IPS DF 4.7 (cell line): ENCODE data around the gene TOMM34.

ENCODE experiments used
- DNase-seq: peaks from one replicate; pipeline ENCODE4 v3.0.0-alpha.2; 2013; ENCODE audit warnings: low spot score; ENCODE audit errors: extremely low read depth

TOMM34 gene

DNA sequence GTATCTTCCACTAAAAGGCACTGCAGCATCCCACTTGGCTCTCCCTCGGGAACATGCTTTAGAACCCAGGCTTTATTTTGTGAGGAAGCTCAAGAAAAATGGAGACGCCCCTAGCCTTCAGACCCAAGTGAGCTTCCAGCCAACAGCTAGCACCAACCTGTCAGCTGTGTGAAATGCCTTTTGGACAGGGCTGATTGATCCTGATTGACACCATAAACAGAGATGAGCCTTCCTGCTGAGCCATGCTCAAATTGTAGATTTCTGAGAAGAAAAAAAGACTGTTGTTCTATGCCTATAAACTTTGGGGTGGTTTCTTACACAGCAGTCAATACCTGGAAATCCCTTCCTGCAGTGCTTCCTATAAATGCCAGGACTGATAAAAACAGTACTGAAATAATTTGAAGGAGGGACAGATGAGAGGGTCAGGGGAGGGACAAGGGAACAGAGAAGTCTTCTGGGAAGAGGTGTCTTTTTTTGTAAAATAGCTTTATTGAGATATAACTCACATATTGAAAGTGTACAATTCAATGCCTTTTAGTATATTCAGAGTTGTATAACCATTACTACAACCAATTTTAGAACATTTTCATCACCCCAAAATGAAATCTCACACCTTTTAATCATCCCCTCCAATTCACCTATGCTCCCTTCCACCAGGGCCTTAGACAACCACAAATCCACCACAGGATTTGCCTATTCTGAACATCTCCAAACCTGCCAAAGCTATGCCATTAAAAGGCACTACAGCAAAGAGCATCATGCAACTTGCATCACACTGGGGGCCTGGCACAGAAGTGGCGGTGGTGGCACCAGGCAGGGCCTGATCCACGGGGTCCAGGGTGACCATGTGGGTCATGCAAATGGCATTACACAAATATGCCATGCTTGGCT, 3.4 kb upstream of the TOMM34 start:
- DNase-seq = no peak

DNA sequence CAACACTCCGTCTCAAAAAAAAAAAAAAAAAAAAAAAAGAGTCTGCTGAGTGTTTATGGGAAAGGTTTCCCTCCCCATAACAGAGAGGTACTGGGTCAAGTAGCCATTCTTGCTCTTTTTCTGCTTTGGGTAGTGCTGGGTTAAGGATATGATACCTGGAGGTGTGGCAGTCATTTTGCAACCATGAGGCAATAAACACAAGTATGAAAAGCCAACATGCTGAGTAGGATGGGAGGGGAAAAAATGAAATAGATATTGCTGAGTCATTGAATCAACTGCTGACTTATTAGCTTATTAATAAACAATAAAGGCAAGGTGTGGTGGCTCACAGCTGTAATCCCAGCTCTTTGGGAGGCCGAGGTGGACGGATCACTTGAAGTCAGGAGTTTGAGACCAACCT, 2.3 kb upstream of the TOMM34 start:
- no peak for DNase-seq

DNA sequence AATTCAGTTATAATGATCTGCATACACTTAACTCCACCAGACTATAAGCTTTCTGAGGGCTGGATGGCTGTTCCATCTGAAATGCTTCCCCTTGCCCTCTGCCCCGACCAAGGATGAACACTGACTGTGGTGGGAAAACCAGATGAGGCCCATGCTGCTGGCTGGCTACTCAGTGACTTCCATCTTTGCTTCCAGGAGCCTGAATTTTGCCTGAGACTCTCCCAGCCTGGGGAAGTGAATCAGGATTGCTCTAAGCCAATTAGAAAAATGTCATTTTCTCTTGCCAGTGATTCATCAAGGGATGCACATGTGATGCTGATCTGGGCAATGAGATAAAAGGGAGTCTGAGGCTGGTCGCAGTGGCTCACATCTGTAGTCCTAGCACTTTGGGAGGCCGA, 1.7 kb upstream of the TOMM34 start:
- DNase-seq = no peak

DNA sequence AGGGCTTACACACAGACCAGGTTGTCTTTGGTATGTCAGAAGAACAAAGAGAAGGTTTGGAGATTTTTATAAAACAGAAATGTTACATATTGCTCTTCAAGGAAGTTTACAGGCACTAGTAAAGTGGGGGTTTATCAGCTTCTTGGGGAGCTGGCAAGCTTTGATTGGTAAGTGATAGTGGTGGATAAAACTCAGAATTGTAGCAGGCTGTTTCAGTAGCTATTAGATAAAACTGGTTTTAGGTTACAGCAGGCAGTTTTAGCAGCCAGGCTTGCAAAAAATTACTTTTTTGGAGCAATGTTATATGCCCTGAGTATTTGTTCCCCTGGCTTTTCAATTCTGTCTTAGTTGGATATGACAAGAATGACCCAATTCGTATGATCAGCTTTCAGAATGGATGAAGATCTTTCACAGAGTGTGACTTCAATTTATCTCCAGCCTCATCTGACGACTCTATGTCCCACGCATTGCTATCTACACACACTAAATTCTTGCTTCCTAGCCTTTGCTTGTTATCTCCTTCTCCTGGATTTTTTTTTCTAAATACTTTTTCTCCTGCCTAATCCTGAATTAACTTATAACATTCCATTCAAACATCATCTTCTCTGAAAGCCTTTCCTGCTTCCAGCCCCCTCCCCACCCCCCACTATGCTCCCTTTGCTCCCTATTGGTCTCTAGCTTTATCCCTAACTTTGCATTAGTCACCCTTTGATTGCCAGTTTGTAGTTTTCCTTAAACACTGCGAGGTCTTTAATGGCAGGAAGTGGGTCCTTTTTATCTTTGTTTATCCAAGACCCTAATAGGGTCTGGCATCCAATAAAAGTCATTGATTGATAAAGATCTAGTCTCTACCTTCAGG, 1.0 kb upstream of the TOMM34 start:
- DNase-seq = no peak

DNA sequence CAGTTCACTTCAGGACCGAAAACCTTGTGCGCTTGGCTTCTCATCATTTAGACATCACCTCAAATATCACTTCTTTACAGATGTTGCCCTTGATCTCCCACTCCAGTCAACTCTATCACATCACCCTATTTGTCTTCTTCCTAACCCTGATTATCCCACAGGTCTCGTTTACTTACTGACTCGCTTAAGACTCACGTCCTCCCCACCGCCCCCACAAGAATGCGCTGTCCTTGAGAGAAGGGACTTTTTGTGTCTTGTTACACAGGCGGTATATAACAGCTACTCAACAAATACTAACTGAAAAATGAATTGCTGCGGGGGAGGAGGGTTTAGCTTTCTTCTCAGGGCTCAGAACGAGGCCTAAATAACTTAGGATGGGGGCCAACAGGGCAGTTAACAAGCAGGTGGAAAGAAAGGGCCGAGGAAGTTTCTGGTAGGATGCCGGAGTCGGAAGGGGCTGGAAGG, 527 bp downstream of the TOMM34 start:
- no peak for DNase-seq

DNA sequence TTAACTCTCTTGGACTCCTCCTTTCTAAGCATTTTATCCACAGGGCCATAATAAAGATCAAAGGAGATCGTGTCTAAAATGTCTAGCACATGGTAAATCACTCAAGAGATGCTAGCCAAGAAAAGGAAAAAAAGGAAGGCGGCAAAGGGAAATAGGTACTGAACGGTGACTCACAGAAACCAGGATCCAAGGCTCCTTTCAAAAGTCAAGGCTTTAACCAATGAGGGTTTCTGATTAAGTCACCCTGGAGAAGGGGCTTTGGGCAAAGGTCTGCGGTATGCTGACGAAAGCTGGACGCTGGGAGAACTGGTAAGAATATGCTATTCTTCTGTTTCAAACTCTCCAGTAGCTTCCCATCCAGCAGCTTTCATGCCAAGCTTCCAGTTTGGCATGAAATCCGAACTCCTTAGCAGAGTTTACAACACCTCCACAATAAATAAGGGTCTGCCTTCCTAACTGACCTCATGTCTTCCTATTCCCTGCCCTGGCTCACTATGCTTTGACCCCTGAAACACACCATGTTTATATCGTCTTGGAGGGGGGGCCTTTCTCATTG, 1.0 kb downstream of the TOMM34 start:
- DNase-seq = no peak

DNA sequence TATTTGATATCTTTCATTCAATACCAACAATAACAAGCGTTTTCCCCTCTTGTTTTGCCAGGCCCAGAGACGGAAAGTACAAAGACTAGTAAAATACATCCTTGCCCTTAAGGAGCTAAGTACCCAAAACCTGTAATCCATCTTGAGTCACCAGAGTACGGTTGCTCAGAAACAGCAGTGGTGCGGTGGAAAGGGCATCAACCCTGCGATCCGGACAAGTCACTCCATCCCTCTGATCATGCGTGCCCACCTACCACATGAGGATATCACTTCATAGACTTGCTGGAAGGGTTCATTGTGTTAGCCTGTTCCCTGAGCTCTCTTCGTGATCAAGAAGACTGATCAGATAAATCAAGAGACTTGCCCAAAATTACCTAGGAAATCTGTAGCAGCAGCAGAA, 1.9 kb downstream of the TOMM34 start:
- DNase-seq = no peak

DNA sequence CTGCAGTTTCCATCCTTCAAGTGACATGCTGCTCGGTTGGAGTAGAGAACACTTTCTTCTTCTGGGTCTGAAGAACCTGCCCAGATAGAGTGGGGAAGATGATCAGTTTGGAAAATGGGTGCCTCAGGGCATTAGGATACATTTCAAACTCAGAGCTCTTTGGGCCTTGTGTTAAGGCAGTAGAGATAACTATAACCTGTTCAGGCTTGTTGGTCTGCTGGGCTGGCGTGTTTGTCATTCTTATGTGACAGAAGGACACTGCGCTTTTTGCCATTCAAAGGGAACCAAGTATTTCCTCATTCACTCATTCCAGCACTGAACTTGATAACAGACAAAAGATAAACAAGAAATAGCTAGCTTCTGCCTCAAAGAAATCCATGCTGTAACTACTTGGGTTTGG, 3.8 kb downstream of the TOMM34 start:
- no peak for DNase-seq

DNA sequence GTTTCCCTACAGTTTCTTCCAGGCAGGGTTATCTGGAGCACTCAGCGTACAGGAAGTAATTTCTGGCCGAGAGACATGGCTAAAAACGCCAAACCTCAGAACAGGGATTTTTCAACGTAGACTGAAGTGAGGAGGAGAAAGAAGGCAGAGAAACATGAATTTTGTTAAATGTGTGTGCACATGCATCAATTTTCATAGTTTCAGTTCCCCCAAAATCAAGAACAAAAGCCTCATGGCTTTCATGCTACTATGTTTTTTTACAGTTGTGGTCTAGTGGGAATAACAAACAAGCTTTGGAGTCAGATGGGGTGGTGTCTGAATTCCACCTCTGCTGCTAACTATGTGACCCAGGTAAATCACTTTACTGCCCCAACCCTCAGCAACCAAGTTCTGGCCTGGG, 4.9 kb downstream of the TOMM34 start:
- DNase-seq = no peak

DNA sequence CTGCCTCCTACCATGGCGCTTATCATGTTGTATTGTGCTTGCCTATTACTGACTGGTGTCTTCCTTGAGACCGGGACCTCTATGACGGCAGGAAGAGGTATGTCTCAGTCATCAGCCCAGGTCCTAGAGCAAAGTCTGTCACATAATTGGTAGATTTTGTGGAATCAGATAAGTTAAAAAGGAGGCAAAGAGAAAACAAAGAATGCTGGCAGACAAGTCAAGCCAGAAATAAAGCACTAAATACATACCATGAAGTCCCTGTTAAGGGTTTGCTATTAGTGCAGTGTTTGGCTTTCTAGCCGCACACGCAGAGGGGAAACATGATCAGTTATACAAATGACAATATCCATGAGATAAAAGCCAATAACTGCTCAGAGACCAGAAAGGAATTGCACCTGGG, 6.0 kb downstream of the TOMM34 start:
- no peak for DNase-seq

DNA sequence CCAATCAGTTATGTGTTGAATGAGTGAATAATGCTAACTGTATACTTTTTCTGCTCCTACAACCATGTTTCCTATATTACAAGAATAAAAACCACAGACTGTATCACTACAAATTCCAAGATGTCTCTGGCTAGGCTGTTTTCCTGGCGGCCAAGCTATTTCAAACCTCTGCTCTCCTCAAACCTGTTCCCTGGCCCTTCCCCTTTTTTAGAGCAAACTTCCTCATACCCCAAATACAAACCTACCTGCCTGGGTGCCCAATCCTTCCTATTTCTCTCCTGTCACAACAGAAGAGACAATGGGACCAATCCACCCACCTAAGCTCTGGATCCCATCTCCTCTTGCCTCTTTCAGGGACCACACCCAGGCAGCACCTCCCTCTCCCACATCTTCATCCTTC, 7.5 kb downstream of the TOMM34 start:
- DNase-seq = no peak

DNA sequence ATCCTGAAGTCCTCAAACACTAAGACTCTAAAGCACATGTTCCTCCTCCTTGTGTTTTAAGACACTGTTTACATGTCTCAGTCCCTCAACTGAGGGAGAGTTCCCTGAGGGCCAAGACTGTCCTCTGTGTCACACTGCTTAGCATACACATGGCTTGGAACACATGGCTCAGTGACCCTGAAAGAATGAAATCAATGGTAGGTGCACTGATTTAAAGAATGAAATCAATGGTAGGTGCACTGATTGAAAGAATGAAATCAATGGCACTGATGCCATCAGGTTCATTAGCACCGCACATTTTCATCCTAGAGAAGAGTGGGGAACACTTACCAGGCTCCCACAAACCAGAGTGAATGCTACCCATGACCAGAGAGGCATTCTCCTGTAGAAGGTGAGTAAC, 9.8 kb downstream of the TOMM34 start:
- no peak for DNase-seq

DNA sequence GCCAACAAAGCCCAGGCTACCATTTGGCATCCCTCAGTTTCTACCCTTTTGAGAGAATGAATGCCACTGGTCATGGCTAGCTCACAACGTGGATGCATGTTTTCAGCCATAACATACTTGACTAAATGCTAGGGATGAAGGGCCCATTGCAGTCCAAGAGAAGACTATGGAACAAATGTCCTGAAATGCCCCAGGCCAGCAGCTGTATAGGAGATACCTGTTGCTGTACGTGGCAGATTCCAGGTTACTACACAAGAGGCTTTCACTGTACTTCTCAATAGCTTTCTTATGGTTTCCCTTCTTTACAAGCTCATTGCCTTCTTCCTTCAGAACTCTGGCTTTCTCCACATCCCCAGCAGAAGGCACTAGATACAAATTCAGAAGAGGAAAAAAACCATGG, 11.7 kb downstream of the TOMM34 start:
- no peak for DNase-seq

DNA sequence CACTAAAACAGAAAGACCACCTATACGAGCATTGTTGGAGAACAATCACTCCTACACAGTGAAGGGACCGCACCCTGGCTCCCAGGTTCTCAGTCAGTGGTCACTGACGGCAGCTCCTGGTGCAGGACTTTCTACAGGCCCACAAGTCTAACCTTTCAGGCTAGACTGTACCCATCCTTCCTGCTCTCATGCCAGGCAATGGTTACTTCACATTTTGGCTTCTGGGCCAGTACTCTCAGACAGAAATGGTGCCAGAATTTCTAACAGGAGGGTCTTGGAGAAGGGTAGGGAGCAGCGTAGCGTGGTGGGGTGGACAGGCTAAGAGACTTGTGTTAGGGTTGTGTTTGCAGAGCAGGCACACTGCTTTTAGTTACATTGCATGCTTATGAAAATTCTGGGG, 12.1 kb downstream of the TOMM34 start:
- no peak for DNase-seq

DNA sequence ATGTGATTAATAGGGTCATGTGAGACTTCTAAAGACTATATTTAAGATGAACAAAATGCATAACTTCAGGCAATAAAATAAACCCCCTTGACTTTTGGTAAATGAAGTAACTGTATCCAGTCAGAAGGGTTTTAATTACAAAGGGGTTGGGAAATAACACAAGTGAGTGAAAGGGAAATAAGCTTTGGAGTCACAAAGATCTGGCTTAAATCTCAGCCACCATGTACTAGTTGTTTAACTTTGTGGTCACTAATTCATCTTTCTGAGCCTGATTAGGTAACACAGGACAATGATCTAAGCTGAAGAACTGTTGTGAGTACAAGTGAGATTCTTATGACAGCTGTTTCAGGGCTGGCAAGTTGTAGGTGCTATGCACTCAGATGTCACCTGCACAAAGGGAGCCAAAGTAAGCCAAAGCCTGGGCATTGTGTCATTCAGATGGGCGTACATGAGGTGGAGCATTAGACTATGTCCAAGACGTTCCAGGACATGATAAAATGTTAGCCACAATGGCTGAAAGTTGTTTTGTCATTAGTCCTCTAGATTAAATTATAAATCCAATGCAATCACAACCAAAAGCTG, 13.8 kb downstream of the TOMM34 start:
- DNase-seq = no peak

DNA sequence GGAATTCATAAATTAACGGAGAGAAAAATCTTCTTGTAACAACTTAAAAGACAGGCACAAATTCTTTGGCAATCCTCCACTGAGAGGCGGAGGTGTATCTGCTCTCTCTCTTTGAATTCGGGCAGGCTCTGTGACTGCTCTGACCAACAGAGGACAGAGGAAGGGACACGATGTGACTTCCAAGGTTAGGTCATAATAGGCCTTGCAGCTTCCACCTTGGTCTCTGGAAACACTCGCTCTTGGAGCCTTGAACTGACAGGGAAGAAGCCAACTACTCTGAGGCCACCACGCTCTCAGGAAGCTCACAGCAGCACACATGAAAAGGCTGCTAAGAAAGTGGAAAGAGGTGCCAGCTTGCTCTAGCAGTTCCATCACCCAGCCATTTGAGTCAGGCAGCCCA, 14.9 kb downstream of the TOMM34 start:
- DNase-seq = no peak

DNA sequence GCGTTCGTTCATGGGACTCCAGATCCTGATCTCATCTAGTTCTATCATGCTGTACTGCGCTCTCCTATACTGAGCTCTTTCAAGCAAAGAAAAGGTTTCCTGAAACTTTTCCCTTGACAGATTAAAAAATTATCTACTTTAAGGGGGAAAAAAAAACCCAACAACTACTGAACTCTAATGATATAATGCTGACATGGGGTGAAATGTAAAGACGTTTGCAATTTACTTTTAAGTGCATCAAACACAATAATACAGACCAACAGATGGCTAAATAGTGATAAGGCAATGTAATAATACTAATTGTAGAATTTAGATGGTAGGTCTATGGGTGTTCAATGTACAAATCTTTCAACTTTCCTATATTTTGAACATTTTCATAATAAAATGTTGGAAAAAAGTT, 16.4 kb downstream of the TOMM34 start:
- DNase-seq = no peak

DNA sequence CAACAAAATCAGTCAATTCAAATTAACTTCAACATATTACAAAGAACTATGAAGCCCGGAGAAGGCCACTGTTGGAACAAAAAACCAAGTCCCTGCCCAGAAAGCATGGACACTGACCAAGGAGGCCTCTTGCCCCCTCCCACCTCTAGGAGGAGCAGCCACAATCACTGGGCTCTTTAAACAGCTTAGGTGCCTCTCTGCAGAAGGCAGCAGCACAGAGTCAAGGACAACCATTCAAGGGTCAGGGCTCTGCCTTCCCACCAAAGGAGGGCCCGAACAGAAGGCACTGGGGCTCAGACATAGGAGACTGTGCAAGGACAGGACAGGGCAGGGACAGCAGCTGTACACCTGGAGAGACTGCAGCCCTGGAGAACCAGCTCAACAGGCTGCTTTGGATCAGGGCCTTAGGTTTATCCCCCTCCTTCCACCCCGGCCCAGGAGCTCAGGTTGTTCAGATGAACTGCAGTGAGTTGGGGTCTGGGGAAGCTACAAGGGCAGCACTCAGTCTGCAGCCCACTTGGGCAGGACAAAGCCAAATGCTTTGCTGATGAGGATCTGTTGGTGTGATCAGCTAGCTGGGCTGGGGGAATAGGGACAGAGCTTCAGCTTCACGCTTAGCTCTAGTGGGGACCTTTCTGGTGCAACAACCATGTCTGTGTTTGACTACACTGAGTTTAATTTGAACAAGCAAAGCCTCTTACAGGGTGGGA, 17.8 kb downstream of the TOMM34 start:
- DNase-seq = no peak

DNA sequence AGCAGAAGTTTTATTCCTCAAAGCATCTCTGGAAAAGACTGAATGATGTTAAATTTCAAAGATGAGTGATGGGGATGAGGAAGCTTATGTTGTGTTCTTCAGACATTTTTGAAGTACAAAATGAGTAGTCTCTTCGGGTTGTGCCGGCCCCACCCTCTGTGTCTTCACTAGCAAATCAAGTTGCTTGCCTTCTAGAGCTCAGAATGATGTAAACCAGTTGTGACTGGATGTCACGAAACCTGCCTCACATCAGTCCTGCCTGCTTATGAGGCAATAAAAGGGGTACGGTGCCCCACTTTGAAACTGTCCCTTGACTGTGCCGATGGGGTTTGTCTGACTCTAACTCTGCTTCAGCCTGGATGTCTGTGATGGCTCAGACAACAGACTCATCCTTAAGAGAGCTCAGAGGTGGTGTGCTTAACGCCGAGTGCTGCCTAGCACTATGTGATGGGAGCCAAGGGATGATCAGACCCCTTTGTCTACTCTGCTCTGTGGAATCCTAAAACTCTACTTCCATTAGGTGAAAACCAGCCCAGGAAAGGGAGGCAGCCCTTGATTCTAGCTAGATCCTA, 19.0 kb downstream of the TOMM34 start:
- no peak for DNase-seq

DNA sequence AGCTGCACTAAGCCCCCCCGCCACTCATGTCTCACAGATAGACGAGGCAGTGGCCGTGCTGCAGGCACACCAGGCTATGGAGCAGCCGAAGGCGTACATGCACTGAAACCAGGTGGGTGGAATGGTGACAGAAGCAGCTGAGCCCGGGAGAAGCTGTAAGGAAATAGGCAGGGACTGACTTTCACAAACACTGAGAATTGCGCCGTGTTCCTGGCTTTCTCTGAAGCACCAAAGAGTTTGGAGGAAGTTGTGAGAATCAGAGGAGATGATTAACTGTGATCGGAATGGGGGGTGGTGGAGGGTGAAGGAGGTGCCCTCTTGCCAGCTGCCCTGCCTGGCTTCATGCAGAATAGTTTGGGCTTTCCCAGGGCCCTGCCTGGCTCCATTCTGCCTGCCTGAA, 21.6 kb downstream of the TOMM34 start:
- no peak for DNase-seq

DNA sequence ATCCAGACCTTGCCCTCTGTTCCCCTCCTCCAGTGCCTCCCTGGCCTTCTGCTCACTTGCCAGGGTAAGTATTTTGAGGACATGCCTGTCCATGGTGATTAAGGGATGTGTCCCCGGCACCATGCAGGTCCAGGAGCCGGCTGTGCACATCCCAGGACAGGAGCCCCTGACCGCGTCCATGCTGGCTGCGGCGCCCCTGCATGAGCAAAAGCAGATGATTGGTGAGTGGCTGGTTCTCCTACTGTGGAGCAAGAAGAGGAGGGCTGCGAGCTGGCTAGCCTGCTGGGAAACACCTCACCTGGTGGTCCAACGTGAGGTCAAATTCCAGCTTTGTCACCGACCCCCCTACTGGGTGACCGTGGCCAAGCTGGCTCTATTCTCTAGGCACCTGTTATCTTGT, 23.7 kb downstream of the TOMM34 start:
- DNase-seq = no peak
